Right lung (tissue), 5 donors: ENCODE measurements around the gene FEV. TPM values are rescaled to one million over a fixed set of nuclear protein-coding genes. Genes with fewer than 3 reads are reported as not detected.

Experiments used
- DNase-seq, 2 donors: peaks; one replicate each; pipeline ENCODE4 v3.0.0-alpha.2; 2013
- polyA plus RNA-seq, 5 donors: library from polyadenylated mRNA; unstranded; fragments of 120-200 nt; gene quantifications; one replicate each; pipeline versions ENCODE4 v1.2.1 to v1.2.3, GENCODE V29; 2013; ENCODE audit warnings: inconsistent platforms in 1 of 5, low replicate concordance in 1 of 5; ENCODE audit not compliant: insufficient read length in 5 of 5, insufficient read depth in 1 of 5

The FEV gene
- polyA plus RNA-seq, 5 donors = not detected

DNA sequence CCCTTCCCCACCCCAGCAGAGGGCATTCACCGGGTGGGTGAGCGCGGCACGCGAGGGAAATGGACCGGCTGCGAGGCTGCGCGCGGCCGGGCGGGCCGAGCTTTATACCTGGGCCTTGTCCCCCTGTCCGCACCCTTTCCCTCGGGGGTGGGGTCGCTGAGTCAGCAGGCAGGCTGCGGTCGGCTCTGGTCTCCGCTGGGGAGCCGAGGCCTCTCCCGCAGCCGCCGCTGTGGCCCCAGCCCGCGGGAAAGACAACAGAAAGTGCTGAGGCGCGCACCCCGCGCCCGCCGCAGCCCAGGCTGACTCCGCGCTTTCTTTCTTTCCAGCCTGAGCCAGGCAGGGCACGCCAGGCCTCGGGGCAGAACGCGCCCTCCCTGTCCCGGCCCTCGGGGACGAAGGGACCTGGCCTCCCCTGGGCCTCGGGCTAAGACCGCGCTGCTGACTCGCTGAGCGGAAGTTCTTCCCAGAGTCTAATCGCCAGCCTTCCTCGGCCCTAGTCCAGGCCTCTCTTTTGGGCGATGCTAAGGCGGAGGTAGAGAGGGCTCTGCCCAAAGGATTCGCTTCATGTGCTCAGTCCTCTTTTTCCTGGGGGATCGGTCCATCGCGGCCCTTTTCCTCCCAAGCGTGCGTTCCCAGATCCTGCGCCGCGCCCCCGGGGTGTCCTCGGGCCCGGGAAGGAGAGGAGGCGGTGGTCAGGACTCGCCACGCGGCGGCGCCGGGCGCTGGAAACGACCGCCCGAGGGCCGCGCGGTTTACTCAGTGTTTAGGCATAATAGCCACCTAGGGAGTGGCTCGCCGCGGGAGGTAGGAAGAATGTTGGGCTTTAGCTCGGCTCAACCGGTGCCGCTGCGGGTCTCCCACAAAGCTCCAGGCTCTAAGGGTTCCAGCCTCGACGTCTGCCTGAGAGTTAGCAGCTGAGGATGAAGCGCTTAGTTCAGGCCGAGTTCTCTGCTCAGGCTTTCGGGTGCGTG is 8.6 kb upstream of the FEV start, which contains the start of gene CRYBA2:
CRYBA2 (minus strand) TSS at position 78 of the 971 bp plus-strand sequence. CDS start 246 bp downstream, outside the sequence.
- no peak for DNase-seq

DNA sequence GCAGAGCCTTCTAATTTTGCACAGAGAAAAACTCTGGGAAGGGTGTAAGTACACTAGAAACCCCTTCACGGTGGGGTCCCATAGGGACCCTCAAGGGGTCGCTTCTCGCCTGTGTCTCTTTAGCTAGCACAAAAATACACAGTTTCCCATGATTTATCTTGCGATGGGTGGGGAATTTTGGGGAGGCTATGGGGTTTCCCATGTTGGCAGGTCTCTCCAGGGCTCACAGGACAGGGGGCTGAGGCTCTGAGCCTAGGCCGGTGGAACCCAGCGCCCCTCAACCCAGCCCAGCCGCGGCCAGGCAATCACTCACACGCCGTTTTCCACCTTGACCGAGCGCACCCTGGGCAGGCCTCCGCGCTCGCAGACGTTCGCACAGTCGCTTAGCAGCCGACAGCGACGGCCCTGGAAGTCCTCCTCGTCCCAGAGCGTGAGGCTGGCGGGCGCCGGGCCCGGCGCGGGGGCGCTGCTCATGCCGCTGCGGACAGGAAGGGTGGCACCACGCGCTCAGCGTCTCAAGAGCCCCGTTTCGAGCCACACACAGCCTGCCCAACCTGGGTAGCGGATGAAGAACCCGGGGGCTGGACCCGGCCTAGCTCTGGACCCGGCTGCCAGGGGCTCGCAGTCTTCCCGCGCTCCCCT is 7.8 kb upstream of the FEV start:
- no peak for DNase-seq

DNA sequence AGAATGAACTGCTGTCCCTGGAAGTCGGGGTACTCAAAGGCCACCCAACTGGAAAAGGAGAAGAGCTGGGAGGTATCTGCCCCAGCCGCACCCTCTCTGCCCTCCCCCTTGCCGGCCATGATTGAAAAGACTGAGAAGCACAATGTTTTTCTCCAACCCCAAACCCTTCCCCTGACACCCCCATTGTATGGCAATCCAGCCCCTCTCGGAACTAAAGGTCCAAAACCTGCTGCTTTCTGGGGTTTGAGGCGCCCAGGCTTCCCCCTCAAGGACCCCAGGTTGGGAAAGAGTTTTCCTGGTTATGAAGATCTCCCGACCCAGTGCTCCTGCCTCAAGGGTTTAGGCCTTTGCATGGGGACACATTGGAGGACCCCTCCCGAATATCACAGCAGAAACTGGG is 7.2 kb upstream of the FEV start:
- DNase-seq = no peak

DNA sequence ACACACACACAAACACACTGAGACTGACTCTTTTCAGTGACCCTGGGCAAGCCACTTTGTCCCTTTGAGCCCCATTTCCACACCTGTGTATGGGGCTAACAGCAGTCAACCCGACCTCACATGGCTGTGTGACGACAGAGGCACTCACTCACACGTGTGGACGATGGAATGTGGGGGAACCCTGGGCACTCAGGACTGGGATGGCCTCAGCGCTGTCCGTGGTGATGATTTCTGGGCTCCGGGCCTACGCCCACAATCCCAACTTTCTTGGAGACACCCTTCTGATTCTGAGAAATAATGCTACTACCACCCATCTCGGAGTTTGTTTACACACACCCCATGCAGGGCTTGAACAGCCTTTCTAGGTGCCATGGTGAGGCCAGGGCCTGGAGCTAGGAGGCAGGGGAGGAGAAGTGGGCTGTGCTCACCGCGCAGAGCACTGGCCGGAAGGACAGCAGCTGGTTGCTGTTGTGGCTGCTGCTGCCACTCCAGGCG is 6.7 kb upstream of the FEV start:
- DNase-seq = no peak

DNA sequence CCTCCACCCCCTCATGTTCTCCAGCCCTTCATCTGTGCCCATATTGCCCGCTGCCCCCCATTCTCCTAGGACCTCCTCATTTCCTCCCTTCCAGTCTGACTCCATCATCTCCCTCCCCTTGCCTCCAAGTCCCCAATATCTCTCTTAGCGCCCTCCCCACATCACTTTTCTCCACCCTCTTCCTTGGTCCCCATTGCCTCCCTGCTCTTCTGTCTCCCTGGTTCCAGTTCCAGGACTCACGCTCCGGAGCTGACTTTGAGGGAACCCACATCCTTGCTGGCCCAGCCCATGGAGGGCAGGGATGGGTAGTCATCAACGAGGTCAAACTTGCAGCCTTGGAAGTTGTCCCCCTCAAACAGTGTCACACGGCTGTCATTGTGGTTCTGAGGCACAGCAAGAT is 5.6 kb upstream of the FEV start:
- no peak for DNase-seq

DNA sequence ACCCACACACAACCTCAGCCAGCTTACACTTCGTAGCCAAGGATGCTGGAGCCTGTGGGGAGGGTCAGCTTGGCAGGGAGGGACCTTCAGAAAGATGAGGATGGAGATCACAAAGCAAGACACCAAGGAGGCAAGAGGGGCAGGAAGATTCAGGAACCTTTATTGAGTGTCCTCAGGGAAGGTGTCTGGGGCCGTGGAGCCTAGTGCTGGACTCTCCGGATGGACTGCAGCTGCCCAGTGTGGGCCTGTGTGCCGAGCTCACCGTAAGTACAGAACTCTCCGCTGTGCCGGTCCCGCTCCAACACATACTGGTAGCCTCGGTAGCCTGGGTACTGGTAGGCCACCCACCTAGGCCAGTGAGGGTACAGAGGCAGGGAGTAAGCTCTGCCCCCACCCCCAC is 5.1 kb upstream of the FEV start:
- no peak for DNase-seq

DNA sequence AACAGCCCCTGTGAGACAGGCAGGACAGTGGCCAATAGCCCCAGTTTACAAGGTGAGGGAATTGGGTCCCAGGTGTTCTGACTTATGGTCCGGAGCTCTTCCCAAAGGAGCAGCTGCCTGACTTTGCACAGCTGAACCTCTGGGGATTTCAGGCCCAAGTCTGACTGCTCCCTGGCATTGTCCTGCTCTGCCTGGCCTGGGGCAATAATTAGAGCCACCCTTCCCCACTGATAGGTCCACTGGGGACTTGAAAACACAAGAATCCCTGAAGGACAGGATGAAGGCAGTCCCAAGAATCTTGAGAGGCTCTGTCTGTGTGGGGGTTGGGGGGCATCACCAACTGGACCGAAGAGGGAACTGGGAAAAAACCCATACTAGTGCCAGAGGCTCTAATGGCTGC is 3.7 kb upstream of the FEV start:
- no peak for DNase-seq

DNA sequence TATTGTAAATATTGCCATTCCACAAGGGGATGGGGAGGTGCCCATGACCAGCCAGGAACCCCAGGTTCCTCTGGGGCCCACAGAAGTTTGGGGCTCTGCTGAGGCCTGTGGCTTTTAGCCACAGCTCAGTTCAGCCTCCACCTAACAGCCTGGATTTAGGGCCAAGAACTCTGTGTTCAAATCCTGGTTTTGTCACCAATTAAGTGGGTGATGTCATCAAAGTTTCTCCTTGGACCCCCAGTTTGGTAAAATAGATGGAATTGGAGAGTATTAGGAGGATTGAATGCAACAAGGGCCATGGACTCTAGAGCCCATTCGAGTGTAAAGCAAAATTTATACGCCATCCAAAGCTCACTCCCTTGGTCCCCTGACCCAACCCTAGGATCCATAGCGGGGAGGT is 3.2 kb upstream of the FEV start:
- no peak for DNase-seq

DNA sequence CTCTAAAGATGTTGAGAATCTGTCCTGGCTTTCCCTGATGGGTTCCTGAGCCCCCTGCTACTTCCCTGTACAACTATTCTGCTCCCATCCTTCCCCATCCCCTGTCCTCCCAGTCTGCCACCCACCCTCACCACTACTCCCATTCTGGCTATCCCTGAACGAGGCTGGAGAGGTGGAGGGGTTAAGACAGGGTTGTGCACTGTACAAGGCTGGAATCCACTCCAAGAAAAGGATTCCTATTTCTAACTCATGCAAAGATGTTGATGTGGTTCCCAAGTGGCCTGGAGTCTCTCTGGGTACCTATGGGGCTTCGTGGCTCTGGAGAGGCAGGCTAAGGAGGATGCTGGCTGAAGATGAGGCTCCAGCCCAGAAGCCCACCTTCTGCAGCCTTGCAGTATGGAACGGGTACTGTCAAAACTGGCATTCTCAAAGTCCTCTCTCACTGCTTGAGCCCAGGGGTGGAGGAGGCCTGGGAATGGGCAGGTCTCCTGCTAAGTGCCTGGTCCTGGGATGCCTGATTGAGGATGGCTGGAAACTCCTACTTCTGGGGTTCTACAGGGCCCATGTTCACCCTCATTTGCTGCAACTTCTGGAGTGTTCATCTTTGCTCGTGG is 1.3 kb upstream of the FEV start:
- DNase-seq = no peak

DNA sequence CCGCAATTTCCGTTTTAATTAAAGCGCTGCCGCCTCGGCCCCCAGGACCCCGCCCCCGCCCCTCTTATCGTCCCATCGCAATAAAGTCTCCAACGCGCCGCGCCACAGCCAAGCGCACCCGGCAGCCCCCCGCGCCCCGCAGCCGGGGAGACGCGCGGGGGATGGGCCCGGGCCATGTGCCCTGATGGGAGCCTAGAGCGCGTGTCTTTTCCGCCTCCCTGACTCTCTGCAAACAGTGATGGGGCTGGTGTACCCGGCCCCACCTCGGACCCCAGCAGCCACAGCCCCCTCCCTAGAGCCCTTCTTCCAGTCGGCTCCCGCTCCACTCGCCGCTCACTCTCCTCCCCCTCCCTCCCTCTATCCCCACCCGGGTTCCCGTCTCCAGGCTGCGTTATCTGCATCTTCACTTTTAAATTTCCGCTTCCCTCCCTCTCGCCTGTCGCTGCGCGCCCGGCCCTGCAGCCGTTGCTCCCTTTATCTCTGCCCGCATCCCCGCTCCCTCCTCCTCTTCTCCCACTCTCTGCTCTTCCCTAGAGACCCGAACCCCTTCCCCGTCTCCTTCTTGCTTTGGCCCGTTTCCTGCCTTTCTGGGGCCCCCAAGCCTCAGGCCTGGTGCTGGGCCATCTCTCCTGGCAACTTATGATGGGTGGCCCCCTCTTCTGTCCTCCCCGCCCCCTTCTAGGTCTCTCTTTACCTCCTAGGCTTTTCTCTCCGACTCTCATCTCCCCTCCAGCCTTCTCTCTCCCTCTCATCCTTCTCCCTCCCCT is 524 bp upstream of the FEV start:
- no peak for DNase-seq

DNA sequence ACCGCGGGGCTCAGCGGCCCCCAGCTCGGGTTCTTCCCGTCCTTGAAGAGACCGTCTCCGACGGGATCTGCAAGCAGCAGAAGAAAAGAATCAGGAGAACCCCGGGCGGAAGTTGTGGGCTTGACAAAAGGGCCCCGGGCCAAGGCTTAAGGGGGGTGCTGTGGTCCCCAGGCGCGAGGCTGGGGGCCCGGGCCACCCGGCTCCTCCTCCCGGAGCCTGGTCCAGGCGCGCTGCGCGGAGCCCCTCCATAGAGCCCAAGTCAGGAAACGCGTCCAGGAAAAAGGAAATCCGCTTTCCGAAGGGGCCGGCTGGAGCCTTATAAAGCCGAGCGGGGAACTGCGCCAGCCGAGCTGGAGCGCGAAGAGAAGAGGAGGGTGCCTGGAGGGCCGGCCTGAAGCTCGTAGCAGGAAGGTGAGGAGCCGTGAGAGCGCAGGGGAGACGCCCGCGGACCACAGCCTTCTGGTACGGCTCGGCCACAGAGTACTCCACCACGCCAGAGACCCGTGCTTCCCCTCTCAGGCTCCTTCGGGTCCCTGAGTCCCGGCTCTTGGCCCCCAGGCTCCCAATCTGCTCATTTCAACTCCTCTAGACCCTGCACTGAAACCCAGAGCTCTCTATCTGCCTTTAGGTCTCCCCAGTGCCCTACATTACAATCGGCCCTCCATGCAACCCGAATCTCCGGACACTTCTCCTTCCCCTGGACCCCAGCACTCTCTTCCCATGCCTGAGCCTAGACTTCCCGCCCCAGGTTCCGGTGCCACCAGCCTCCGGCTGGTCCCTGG is 554 bp downstream of the FEV start:
- DNase-seq = no peak

DNA sequence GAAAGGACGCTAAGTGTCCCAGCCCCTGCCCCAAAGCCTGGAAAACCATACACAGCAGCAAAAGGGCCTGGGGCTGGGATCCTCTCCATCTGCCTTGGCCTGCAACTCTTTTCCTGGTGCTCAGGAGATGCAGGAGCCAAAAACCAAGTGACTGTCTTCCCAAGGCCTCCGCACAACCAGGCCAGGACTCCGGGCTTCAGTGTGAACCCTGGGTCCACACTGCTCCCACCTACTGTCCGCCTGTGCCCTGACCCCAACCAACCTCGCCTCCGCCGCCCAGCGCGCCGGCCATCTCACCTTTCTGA is 1.1 kb downstream of the FEV start:
- no peak for DNase-seq

DNA sequence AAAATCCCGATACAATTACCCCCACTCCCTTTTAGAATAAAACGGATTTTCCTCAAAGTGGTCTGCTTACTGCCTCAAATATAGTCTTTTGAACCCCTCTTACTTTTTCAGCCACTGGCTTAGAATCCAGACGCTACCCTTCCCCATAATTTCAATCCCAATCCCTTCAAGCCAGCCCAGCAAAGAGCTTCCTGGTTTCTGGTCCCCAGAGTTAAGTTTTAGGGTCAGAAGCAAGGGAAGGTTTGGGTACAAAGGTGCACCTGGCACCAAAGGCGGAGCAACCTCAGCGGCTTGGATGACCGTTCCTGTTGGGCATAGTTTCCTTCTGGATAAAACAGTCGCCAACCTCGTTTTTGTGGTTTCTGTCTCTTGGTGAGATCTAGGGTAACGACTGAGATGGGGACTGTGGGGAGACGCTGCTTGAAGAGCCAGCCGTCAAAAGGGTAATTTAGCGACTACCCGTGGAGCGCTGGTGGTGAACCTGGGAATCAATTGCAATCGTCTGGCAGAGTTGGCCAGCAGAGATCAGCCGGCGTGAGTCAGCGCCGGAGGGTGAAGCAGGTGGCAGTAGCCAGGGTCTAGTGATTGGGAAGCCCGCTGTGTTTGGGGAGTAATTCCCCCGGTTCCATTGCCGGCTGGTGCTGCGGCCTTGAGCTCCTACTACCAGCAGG is 1.6 kb downstream of the FEV start:
- DNase-seq = no peak

DNA sequence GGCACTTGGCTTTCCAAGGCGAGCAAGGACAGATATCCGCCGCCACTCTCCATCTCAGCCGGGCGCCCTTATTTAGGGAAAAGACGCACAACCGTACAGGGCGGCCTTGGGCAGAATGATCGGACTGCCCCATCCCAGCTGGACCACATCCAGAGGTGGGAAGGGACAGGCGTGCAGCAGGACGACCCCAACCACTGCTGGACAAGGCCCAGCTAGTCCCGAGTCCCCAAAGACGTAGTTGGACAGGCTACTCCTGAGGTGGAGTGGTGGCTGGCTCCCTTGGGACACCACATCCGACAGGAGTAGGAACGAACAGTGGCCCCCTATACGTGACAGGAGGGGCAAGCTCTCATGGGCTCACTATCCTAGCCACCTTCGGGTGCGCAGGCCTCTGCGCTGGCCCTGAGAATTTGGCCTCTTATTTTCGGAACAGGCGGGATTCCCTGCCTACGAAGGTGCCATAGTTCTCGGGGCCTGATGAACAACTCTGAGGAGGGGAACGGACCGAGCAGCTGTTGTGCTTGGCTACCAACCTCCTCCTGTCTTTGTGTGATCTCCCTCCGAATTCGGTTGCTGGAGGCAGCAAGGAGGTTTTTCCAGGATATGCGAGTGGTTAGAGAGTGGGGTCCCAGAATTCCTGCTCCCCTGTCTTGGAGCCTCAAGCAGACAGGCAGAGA is 2.3 kb downstream of the FEV start:
- DNase-seq = no peak

DNA sequence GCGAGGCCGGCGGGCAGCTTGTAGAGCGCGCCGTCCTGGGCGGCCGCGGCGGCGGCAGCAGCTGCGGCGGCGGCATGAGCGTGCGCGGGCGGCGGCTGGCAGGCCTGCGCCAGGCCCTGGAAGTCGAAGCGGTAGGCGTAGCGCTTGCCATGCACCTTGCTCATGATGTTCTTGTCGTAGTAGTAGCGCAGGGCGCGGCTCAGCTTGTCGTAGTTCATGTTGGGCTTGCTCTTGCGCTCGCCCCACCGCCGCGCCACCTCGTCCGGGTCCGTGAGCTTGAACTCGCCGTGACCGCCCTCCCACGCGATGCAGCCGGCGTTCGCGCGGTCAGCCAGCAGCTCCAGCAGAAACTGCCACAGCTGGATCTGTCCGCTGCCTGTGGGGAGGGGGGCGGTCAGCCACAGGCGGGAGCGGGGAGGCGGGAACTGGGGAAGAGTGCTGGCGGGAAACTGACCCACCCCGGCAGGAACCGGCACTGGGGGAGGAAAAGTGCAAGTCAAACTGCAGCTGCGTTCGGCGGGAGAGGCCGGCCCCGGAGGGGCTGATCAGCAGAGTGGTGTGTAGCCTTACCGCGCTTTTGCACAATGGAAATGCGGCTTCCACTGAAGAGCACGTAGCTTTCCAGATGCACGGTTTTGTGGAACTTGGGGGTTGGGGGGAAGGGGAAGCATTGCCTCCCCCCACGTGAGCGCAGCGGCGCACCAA is 3.0 kb downstream of the FEV start:
- DNase-seq = no peak

DNA sequence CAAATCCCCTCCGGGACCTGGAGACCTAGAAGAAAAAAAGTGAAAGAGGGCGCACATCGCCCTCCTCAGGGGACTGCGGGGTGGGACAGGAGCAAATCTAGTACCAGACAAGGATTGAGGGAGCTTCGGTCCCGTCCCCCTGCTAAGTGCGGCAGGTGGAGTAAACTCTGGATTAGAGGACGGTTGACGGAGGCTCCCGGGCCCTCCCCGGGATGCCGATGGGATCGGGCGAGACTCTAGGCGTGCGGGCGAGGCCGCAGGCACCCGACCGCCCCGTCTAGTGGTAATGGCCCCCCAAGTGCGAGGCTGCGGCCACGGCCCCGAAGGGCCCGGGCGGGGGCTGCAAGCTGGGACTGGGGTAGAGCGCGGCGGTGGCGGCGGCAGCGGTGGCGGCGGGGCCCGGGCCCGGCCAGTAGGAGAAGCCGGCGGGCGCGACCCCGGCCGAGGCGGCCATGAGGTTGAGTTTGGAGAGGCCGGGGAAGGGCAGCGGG is 3.5 kb downstream of the FEV start:
- no peak for DNase-seq

DNA sequence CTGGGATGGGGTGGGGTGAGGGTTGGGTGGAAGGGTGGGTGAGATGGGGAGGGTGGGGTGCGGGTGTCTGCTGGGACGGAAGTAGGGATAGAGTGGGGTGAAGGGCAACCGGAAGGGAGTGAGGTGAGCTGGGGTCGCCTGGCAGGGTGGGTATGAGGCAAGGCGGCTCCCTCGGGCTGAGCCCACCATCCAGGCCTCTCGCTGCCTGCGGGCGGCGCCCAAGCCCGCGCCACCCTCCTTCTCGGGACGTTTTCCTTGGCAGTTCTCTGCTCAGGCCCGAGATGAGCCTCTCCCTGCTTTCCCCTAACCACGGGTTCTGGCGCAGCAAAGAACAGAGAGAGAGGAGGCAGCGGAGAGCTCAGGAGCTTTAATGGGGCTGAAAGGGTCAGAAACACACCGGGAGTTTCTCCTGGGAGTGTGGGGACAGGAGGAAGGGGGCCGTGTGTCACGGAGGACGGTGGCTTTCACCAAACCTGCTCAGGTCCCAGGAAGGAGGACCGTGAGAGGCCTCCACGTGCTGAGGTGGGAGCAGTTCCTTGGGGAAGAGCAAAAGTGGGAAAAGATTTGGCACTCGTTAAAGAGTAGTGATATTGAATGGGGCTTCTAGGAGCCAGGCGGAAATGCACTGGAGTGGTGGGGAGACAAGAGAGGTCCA is 4.1 kb downstream of the FEV start:
- DNase-seq = no peak
